Tibial artery (tissue), 4 donors: Measurements from ENCODE around the gene ZNF20.
"Not testable (repeated sequence)": the region's sequence is repeated elsewhere in the genome, so short reads cannot be mapped to it uniquely, and the experiment has no call there.

ENCODE experiments used
- DNase-seq, 2 donors: peaks; one replicate each; pipeline ENCODE4 v3.0.0-alpha.2; 2019
- H3K27ac ChIP-seq, 2 donors: fragments of 200-600 bp; sonication (generic) in 1 of 2; 1 replicate in 1 of 2; 2 replicates in 1 of 2; pipeline ENCODE4 v1.5.1; 2018 to 2019; ENCODE audit warnings: mild to moderate bottlenecking in 1 of 2
- H3K27me3 ChIP-seq, 2 donors: fragments of 200-600 bp; sonication (generic) in 1 of 2; one replicate each; pipeline versions ENCODE4 v1.5.1 to v1.6.0; 2016 to 2019
- H3K36me3 ChIP-seq, 3 donors: fragments of 200-600 bp; sonication (generic) in 2 of 3; one replicate each; pipeline ENCODE4 v1.5.1; 2016 to 2019; ENCODE audit warnings: mild to moderate bottlenecking in 2 of 3
- H3K4me1 ChIP-seq, 4 donors: fragments of 200-600 bp; sonication (generic) in 2 of 4; 1 replicate in 3 of 4; 2 replicates in 1 of 4; pipeline ENCODE4 v1.5.1; 2016 to 2019
- H3K4me3 ChIP-seq, 2 donors: fragments of 200-600 bp; sonication (generic) in 1 of 2; 1 replicate in 1 of 2; 2 replicates in 1 of 2; pipeline ENCODE4 v1.5.1; 2018 to 2019; ENCODE audit warnings: mild to moderate bottlenecking in 2 of 2
- H3K9me3 ChIP-seq, 3 donors: fragments of 200-600 bp; sonication (generic) in 1 of 3; one replicate each; pipeline ENCODE4 v1.5.1; 2016 to 2019
- intact Hi-C: fragments of 100-400 bp; cut with DNase I; formaldehyde crosslinking; loops from one replicate; pipeline ENCODE4 v1.15.0; 2023; ENCODE audit warnings: low total_unique reads
- TF ChIP-seq, protein P1 (sequence below), 2 experiments: fragments of 200-600 bp in 1 of 2; fragments of 450-650 bp in 1 of 2; IDR thresholded peaks; one replicate each; pipeline ENCODE4 v1.5.1; 2017 to 2019; ENCODE audit warnings: antibody characterized with exemption in 2 of 2, mild to moderate bottlenecking in 1 of 2, moderate library complexity in 1 of 2

The ZNF20 gene

DNA sequence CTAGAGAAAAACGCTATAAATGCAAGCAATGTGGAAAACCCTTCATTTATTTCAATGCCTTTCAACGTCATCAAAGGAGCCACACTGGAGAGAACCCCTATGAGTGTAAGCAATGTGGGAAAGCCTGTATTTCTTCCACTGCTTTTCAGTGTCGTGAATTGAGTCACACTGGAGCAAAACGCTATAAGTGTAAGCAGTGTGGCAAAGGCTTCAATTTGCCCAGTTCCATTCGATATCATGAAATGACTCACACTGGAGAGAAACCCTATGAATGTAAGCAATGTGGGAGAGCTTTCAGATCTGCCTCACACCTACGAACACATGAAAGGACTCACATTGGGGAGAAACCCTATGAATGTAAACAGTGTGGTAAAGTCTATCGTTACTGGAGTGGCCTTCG, 27.4 kb downstream of the ZNF20 start:
- TF ChIP-seq, protein P1, sequence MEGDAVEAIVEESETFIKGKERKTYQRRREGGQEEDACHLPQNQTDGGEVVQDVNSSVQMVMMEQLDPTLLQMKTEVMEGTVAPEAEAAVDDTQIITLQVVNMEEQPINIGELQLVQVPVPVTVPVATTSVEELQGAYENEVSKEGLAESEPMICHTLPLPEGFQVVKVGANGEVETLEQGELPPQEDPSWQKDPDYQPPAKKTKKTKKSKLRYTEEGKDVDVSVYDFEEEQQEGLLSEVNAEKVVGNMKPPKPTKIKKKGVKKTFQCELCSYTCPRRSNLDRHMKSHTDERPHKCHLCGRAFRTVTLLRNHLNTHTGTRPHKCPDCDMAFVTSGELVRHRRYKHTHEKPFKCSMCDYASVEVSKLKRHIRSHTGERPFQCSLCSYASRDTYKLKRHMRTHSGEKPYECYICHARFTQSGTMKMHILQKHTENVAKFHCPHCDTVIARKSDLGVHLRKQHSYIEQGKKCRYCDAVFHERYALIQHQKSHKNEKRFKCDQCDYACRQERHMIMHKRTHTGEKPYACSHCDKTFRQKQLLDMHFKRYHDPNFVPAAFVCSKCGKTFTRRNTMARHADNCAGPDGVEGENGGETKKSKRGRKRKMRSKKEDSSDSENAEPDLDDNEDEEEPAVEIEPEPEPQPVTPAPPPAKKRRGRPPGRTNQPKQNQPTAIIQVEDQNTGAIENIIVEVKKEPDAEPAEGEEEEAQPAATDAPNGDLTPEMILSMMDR (IDR thresholded peaks at IDR 0.05), result no peak
- Histone ChIP-seq H3K27ac (no peak overlapping the region), H3K27me3 (no peaks in the 10 kb centered on the region), H3K36me3 (peaks cover 32 to 57% (median 36%) of the 10 kb centered on the region in 3 donors), H3K4me1 (no peaks in the 10 kb centered on the region), H3K9me3 (peaks cover 0 to 56% (median 14%) of the 10 kb centered on the region in 3 donors), H3K4me3 (no peak overlapping the region)
- intact Hi-C loops, result no loop called here
- no peak for DNase-seq

DNA sequence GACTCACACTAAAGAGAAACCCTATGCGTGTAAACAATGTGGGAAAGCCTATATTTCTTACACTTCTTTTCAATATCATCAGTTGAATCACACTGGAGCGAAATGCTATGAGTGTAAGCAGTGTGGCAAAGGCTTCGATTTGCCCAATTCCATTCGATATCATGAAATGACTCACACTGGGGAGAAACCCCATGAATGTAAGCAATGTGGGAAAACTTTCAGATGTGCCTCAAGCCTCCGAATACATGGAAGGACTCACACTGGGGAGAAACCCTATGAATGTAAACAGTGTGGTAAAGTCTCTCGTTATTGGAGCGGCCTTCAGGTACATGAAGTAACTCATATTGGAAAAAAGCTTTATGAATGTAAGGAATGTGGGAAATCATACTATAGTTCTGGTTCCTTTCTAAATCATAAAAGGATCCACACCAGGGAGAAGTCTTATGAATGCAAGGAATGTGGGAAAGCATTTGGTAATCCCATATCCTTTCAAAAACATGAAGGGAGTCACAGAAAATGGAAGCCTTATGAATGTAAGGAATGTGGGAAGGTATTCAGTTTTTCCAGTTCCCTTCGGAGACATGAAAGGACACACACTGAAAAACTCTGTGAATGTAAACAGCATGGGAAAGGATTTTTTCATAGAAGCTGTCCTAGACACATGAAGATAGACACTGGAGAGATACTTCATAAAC, 28.1 kb downstream of the ZNF20 start:
- Histone ChIP-seq H3K9me3 (peaks cover 0 to 59% (median 14%) of the 10 kb centered on the region in 3 donors), H3K36me3 (peaks cover 32 to 57% (median 36%) of the 10 kb centered on the region in 3 donors), H3K27me3 (no peaks in the 10 kb centered on the region), H3K27ac (no peak overlapping the region), H3K4me3 (no peak overlapping the region), H3K4me1 (no peaks in the 10 kb centered on the region)
- DNase-seq, result no peak
- intact Hi-C loops, result no loop called here
- TF ChIP-seq, protein P1 (IDR thresholded peaks at IDR 0.05), result no peak

DNA sequence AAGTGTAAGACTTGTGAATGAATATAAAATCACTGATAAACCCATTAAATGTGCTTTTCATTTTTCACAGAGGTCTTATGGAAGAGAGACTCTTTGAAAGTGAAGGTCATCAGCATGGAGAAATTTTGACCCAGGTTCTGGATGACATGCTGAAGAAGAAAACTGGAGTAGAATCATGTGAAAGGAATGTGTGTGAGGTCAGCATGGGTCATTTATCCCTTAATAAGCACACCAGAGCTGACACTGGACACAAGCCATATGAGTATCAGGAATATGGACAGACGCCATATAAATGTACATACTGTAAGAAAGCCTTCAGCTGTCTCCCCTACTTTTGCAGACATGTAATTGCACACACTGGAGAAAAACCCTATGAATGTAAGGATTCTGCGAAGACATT, 29.0 kb downstream of the ZNF20 start:
- no peak overlapping the region for H3K4me3 ChIP-seq
- H3K27ac ChIP-seq, result no peak overlapping the region
- TF ChIP-seq, protein P1 (IDR thresholded peaks at IDR 0.05), result no peak
- peaks cover 32 to 57% (median 36%) of the 10 kb centered on the region in 3 donors for H3K36me3 ChIP-seq
- no peak for DNase-seq
- intact Hi-C loops, result no loop called here
- H3K9me3 ChIP-seq, result peaks cover 0 to 68% (median 14%) of the 10 kb centered on the region in 3 donors
- no peaks in the 10 kb centered on the region for H3K27me3 ChIP-seq
- no peaks in the 10 kb centered on the region for H3K4me1 ChIP-seq

DNA sequence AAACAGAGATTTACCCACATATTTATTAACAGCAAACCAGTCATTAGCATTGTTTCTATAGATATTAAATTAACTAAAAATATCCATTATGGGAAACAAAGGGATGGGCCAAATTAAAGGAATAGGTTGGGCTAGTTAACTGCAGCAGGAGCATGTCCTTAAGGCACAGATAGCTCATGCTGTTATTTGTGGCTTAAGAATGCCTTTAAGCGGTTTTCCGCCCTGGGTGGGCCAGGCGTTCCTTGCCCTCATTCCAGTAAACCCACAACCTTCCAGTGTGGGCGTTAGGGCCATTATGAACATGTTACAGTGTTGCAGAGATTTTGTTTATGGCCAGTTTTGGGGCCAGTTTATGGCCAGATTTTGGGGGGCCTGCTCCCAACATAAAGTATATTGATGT, 36.2 kb downstream of the ZNF20 start:
- H3K27me3 ChIP-seq, H3K27ac ChIP-seq, H3K4me3 ChIP-seq, DNase-seq, H3K4me1 ChIP-seq, intact Hi-C loops: not testable (repeated sequence)
- Histone ChIP-seq H3K36me3 (peaks cover 0 to 19% (median 0%) of the 10 kb centered on the region in 3 donors), H3K9me3 (peaks cover 0 to 28% (median 0%) of the 10 kb centered on the region in 3 donors)

DNA sequence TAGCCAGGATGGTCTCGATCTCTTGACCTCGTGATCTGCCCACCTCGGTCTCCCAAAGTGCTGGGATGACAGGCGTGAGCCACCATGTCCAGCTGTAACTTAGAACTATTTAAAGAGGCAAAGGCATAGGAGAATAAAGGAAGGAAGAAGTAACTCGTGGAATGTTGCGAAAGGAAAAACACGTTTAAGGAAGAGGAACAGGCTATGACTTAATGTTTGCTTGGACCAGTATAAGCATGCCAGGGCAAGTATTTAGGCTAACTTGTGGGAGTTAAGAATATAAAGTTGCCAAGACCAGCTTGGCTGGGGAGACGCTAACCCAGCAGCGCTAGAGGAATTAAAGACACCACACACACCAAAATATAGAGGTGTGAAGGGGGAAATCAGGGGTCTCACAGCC, 42.1 kb downstream of the ZNF20 start:
- Histone ChIP-seq H3K9me3 (peaks cover 0 to 4% (median 0%) of the 10 kb centered on the region in 3 donors), H3K36me3 (peaks cover 0 to 15% (median 0%) of the 10 kb centered on the region in 3 donors), H3K27ac (no peak overlapping the region), H3K4me1 (peaks cover 0 to 5% (median 0%) of the 10 kb centered on the region in 4 donors), H3K27me3 (no peaks in the 10 kb centered on the region), H3K4me3 (no peak overlapping the region)
- intact Hi-C loops, result no loop called here
- no peak for DNase-seq
- TF ChIP-seq, protein P1 (IDR thresholded peaks at IDR 0.05), result no peak

DNA sequence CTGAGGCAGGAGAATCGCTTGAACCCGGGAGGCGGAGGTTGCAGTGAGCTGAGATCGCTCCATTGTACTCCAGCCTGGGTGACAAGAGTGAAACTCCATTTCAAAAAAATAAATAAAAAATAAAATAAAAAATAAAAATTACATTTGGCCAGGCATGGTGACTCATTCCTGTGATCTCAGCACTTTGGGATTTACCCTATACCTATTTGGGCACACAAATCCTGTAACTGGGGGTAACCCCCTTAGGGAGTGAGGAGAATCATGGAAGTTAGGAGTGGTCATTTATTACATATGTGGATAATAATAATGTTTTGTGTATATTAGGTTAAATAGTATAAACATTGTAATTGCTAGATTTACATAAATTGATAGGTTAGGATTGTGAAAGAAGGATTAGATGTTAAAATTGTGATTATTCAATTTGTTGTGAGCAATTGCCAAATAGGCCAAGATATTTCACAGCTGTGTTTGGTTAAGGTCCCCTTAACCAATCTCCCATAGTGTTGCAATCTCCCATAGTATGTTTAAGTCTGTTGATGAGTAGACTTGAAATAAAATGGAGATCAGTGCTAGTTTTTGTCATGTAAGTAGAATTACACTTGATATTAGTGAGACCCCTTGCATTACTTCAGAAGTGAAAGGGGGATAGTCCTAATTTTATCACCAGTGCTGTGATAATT, 44.9 kb downstream of the ZNF20 start:
- intact Hi-C loops, result no loop called here
- DNase-seq, result no peak

More for the DNA sequence above, 44.9 kb downstream of the ZNF20 start:
- H3K36me3 ChIP-seq, result peaks cover 0 to 15% (median 0%) of the 10 kb centered on the region in 3 donors
- H3K4me1 ChIP-seq, result peaks cover 0 to 11% (median 0%) of the 10 kb centered on the region in 4 donors
- H3K27me3 ChIP-seq, result no peaks in the 10 kb centered on the region
- TF ChIP-seq, protein P1 (IDR thresholded peaks at IDR 0.05), result no peak
- no peaks in the 10 kb centered on the region for H3K9me3 ChIP-seq
- H3K4me3 ChIP-seq, result no peak overlapping the region
- no peak overlapping the region for H3K27ac ChIP-seq
